Transverse colon (tissue), 4 donors: ENCODE measurements around the gene PHLDA2.

Experiments
- CTCF ChIP-seq, 5 experiments: fragments of 200-600 bp in 3 of 5; fragments of 450-650 bp in 2 of 5; sonication (generic) in 3 of 5; IDR thresholded peaks; 1 replicate in 2 of 5; 2 replicates in 3 of 5; pipeline ENCODE4 v1.5.1; 2016 to 2017; ENCODE audit warnings: antibody characterized with exemption in 5 of 5, inconsistent platforms in 3 of 5, mild to moderate bottlenecking in 2 of 5, moderate library complexity in 1 of 5
- EP300 ChIP-seq: sonication (generic); formaldehyde crosslinking; IDR thresholded peaks from one replicate; pipeline ENCODE4 v1.6.1; 2017; ENCODE audit warnings: antibody characterized with exemption, low read depth
- POLR2A ChIP-seq: fragments of 450-650 bp; IDR thresholded peaks from one replicate; pipeline ENCODE4 v1.6.1; 2016; ENCODE audit warnings: antibody characterized with exemption, mild to moderate bottlenecking, moderate library complexity
- POLR2AphosphoS5 ChIP-seq, 3 donors: sonication (generic); formaldehyde crosslinking; IDR thresholded peaks; one replicate each; pipeline ENCODE4 v1.6.1; 2016; ENCODE audit warnings: antibody characterized with exemption in 3 of 3

DNA sequence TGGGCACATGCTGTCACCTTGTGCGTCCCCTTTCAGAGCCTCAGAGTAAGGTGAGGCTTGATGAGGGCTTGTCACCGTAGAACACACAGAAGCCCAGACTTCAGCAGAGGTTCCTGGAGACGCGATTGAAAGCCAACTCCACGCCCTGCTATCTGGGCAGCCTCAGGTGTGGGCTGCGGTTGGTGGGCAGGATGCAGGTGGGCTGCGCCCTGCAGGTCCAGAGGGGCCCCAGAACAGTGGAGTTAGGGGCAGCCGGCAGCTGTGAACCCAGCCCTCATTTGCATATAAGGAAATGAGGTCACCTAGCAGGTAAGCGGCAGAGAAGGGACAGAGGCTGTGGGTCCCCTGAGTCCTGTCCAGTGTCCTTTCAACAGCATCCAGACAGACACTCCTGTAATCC lies 15.4 kb downstream of the PHLDA2 start:
- TF ChIP-seq POLR2AphosphoS5 (IDR thresholded peaks at IDR 0.05) (no peak), CTCF (IDR thresholded peaks at IDR 0.05) (no peak), EP300 (no peak), POLR2A (no peak)
